ENCODE data around the gene PEBP1.
A peak's percentile ranks its signal among the peaks of the same experiment; 100 is the strongest.

Gene PEBP1

DNA sequence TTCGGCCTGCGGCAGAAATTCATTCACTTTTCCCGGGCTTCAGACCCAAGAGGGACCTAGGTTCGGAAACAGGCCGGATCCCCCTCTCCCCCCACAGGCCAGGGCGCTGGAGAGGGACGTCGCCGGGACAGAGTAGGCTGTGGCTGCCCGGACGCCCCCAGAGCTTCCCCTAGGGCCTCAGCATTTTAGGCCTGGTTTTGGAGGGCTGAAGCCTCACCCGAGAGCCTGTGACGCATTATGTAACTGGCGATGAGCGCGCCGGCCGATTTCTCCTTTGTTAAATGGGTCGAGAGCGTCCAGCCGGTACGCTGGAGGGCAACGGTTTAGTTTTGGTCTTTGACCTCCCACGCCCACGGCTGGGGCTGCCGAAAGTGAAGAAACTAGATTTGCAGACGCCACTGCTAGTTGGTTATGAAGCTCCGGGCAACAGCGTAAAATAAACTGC is 657 bp downstream of the PEBP1 start:
- peak in 2 of 3 experiments; percentile 4 to 37 for DNase-seq (ENCODE audit: low read depth in 3 of 3)

DNA sequence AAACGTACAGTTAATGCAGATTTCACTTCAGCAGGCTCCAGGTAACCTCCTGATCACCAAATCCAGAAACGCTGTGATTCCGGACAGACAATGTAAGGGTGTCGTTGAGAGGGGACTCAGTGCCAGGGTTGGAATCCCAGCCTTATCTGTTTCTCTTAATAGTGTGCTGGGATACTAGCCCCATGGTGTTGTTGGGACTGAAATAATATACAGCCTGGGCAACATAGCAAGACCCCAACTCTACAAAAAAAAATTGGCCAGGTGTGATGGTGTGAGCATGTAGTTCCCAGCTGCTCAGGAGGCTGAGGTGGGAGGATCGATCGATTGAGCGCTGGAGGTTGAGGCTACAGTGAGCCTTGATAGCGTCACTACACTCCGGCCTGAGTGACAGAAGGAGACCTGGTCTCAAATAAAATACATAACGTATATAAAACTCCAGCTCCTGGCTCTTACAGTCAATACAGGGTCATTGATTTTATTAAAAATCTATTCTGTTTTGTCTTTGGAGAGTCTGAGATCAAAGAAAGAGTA is 1.3 kb downstream of the PEBP1 start:
- no peak for DNase-seq (ENCODE audit: low read depth in 3 of 3)

DNA sequence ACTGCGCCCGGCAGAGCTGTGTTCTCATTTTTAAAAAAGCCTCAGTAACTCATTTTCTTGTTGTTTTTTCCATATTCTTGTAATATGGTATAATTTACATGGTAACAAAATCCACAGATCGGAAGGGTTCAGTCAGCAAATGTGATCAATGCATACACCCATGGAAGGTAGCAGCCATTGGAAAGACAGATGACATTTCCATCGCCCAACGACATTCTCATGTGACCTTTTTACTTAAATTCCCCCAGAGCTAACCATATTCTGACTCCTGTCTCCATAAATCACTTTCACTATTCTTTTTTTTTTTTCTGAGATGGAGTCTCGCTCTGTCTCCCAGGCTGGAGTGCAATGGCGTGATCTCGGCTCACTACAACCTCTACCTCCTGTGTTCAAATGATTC is 4.9 kb downstream of the PEBP1 start:
- no peak for DNase-seq (ENCODE audit: low read depth in 3 of 3)

DNA sequence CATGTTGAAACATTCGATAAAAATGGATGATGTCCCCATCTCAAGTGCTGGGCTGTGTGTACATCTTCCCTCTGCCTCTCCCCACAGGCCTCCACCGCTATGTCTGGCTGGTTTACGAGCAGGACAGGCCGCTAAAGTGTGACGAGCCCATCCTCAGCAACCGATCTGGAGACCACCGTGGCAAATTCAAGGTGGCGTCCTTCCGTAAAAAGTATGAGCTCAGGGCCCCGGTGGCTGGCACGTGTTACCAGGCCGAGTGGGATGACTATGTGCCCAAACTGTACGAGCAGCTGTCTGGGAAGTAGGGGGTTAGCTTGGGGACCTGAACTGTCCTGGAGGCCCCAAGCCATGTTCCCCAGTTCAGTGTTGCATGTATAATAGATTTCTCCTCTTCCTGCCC is 8.6 kb downstream of the PEBP1 start:
- DNase-seq (ENCODE audit: low read depth in 3 of 3), result no peak

DNA sequence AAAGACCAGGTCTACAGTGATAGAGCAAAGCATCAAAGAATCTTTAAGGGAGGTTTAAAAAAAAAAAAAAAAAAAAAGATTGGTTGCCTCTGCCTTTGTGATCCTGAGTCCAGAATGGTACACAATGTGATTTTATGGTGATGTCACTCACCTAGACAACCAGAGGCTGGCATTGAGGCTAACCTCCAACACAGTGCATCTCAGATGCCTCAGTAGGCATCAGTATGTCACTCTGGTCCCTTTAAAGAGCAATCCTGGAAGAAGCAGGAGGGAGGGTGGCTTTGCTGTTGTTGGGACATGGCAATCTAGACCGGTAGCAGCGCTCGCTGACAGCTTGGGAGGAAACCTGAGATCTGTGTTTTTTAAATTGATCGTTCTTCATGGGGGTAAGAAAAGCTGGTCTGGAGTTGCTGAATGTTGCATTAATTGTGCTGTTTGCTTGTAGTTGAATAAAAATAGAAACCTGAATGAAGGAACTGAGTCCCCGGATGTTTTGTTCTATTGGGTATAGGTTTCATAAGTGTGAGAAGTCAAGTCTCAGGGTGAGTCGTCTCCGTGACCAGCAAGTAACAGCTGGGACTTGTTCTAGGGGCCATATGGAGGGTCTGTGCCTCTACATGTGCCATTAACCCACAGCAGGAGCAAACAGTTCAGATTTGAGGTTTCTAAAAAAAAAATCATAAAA is 9.3 kb downstream of the PEBP1 start:
- no peak for DNase-seq (ENCODE audit: low read depth in 3 of 3)

DNA sequence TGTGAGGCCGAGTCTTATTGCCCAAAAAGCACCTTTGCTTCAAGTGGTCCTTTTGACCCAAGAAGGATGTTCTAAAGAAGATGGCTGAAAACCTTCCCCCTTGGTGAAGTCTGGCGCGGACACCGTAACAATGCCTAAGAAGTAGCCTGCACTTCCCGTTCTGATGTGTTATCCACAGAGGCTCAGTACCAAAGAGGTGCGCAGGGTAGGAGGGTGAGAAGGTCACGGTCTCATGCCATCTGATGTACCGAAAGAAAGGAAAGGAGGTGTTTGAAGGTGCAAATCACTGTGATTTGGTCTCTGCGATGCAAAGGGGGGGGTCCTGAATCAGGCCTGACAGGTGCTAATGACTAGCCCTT is 9.9 kb downstream of the PEBP1 start:
- no peak for DNase-seq (ENCODE audit: low read depth in 3 of 3)

DNA sequence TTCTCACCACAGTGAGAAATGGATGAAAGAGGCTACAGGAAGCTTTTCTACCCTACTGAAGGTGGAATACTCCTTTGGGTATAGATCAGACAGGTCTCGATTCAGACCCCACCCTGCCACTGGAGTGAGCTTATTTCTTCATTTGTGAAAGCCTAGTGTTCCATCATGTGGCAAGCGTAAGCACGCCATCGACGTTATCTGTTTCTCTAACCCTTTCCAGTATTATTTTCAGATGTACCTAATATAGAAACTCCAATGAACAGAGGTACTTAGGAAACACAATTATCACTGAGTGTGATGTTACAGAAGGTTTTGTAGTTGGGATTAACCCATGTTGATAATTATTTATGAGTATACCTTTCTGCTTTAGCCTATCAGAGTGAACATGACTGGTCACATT is 12.4 kb downstream of the PEBP1 start:
- DNase-seq (ENCODE audit: low read depth in 3 of 3), result no peak

DNA sequence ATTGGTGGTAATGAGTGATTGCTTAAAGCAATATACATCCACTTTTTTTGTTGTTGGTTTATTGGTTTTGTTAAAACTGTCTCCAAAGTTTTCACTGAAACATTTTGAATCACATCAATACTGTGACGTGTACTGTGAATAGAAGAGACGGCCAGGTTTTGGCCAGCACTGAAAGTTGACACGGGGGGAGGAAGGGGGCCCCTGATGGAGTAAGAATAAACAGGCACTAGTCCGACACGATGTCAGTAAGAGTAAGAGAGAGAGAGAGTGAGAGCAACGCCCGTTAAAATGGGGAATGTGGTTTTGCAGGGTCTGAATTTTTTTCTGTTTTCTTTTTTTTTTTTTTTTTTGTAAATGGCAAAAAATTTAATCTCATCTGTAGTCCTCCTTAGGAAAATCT is 14.7 kb downstream of the PEBP1 start:
- no peak for DNase-seq (ENCODE audit: low read depth in 3 of 3)

DNA sequence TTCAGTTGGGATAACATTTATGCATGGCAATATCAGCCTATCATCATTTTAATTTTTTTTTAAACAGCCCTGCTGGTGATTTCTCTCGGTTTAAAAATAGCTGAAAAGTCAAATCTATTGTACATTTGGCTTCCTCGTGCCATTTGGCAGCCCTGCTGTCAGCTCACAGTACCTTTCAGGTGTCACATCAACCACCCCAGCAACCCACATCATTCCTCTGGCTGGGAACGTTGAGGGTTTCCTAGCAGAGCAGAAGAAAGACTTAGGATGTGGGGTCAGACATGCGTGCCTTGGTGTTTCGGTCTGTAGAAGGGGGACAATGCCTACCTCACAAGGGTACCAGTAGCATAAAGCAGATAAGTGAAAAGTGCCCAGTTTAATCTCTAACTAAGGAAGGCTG is 15.8 kb downstream of the PEBP1 start:
- no peak for DNase-seq (ENCODE audit: low read depth in 3 of 3)

DNA sequence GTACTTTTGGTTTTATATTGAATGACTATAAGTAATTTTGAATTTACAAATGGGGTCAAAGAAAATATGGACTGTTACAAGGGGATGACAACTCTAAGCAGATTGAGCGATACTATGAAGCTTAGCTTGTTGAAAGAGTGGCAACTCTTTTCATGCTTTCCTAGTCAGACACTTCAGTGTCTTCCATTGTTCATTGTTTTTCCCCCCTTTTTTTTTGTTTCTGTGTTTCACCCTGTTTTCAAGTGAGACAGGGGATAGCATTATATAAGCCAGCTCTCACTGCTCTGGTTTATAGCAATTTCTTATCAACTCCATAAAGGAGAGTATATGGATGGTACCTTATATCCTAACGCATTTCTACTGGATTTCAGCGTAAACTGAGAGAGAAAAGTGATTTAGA is 24.6 kb downstream of the PEBP1 start:
- DNase-seq (ENCODE audit: low read depth in 3 of 3), result no peak

DNA sequence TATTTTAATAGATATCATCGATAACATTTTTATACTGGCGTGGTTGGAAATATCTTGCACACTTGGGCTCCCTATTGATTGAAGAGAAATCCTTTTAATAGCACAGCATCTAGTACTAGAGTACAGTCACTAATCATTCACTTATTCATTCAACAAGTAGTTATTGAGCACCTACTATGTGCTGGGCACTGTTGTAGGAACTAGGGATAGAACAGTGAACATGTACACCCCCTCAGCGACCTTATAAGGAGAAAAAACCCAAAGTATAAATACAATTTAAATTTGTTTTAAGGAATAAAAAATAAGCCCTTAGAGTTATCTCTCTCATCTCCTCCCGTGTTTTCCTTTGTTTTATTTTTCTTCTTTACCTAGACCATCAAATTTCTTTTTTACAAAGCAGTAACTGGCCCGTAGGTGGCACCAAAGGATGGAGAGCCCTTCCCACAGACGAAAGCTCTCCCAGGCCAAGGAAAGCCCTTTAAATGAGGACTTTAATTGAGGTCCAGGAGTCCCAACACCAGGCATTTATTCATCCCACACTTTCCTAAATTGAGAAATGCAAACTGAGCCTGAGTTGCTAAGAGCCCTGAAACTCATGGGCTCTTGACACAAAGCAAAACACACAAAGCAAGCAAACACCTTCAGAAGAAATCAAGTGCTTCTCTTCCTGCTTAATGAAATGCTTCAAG is 29.0 kb downstream of the PEBP1 start:
- no peak for DNase-seq (ENCODE audit: low read depth in 3 of 3)

DNA sequence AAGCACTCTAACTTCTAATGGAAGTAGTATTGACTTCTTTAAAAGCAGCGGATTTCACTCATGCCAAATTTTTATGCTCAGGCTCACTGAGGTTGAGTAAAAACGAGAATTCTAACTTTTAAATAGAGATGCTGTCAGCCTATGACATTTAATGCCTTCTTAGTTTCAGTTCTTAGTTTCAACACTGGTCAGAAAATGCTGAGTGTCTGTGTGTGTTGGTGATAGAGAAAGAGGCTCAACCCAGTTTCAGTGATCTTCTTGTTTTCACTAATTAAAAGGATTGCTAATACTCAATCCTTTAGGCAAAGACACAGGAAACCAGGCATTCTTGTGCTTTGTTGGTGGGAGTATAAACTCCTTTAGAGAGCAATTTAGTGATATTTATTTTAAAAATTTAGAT is 31.0 kb downstream of the PEBP1 start:
- no peak for DNase-seq (ENCODE audit: low read depth in 3 of 3)

DNA sequence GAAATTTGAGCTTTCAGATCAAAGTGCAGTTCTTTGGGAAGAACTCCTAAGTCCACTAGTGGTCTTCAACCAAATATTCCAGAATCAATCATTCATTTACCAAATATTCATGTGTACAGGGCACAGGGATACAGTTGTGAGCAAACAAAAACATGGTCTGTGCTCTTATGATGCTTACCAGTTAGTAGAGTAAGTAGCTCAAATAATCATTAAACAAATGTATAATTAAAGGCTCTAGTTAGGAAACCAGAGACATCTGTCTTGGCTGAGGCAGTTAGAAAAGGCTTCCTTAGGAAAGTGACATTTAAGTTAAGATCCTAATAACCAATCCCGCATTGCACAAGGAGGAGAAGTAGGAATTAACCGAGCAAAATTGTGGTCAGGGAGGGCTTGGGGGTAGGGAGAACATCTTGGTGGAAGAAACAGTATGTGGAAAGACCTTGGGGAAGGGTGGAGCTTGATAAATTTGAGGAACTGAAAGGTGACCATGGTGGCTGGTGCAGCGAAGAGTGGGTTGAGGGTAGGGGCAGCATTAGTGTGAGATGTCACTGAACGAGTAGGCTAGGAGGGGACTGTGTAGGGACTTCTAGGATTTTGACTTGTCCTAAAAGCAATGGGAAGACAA is 40.0 kb downstream of the PEBP1 start:
- no peak for DNase-seq (ENCODE audit: low read depth in 3 of 3)

DNA sequence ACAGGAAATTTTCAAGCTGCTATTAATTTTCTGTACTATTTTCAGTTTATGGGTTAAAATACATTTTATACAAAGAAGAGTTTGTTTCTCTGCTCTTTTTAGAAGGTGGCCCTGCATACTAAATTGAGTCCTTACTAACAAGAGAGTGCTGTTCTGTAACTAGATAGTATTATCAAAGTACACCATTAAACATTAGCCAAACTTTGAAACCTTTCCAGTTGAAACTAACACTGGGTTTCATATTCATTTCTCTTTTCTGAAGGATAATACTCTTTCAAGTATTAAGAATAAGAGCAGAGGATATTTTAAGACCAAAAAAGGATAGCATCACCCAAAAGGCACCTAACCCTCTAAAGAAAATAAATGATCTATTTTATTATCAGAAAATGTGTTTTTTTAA is 47.2 kb downstream of the PEBP1 start:
- no peak for DNase-seq (ENCODE audit: low read depth in 3 of 3)

DNA sequence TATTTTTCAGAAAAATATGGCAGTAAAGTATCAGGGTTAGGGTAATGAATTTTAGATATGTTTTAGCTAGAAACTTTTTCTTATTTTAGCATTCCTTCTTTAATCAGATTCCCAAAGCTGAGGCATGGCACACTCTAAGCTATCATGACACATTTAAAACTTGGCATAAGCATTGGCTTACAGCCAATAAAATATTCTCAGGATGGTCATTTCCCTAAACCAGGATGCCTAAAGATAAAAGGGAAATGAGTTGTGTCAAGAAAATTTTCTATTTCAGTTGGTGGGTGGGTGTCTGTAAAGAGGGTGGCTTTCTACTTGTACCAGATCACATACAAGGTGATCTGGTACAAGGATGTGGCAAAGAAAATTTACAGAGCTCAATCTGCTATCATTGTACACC is 47.8 kb downstream of the PEBP1 start:
- DNase-seq (ENCODE audit: low read depth in 3 of 3), result no peak

DNA sequence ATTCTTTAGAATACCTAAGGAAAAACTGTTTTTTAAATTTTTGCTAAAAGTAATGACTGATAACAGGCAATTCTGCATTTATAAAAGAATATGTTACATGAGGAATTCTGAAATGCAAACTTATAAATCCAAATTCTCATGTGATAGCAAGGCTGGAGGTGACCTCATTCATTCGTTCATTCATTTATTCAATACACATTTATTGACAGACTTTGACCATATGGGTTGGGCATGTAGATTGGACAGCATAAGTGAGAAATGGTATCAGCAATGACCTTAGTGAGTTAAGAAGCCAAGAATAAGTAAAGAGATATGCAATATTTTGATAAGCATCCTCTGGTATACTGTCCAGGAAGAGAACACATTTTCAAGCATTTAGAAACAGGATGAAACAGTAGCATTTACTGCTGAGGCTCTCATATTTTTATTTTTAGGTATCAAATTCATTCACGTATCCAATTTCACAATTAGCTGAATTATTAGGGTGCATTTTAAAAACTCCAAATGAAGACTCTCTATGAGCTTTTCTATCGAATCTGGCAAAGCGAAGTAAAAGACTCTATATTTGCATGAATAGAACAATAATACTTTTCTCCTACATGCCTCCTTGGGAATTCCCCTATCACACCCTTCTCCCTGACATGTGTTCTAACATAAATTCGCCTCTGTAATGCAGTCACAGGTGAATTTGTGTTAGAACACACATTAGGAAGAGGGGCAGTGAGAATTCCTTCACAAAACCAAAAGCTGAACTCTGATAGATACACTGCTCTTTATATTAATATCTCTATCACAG is 49.9 kb downstream of the PEBP1 start:
- DNase-seq (ENCODE audit: low read depth in 3 of 3), result no peak

DNA sequence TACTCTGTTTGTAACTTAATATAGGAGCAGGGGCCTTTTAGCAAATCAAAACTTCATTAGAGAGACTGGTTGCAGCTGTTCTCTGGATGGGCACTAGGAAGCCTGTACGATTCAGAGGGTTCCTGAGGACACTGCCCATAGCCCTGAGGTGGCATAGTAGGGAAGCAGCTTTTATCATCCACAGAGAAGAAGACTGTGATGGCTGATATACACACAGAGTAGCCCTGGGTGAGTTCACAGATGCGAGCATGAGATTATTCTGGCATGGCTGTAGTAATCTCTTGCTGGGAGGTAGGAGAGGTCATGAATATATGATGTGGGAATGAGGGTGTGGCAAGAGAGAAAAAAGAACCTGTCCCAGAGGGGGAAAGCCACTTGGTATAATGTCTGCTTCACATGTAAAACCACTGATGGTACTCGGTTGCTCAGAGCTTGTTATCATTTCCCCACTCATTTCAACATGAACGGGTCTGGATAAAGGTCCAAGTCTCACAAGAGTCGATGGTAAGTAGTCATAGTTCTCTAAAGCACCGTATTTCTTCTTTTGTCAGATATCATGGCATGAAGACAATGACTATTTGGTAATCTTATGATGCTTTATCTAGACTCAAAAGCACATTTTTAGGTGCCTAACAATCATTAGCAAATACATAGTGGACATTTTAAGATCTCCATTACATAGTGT is 52.0 kb downstream of the PEBP1 start:
- DNase-seq (ENCODE audit: low read depth in 3 of 3), result no peak

DNA sequence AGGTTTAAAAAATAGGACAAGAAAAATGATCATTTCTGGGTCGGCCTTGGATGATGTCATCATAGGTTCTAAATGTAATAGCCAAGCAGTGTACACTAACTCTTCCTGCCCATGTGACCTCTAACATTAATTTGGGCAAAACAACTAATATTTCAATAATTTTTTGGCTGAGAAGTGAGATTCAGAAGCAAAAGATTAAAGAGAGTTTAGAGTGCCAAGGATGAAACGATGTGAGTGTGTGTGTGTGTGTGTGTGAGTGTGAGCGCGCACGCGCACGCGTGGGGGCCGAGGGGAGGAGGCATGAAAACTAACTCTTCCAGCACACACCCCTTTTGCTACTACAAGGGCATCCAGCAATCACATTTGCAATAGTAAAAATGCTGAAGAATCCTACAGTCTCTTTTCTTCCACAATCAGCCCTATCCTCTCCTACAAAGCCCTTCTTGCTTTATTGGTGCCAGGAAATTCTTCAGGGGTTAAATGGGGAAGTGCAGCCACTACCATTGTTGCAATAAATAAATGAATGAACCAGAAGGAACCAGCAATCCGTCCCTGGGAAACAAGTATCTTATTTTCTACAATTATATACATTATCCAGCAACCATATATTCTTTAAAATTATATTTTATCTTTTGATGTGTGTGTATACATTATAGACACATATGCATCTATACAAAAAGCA is 52.9 kb downstream of the PEBP1 start:
- DNase-seq (ENCODE audit: low read depth in 3 of 3), result no peak

DNA sequence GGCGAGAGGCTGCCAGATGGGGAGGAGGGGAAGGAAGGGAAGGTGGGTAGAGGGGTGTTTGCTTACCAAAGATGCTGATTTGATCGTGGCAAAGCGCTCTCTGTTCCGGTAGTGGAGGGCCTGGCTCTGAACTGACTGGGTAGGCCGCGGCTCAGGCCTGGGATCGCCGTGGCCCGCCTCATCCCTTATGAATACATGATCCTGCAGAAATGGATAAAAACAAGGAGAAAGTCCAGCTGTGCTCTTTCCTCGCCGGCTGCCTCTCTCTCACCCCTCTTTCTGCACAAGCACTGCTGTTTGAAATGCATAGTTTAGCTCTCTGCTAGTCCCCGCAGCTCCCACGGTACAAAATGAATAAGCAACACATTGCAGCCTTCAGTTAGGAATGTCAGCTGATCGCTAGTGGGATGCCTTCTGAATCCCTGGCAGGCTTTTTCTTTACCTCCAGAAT is 53.8 kb downstream of the PEBP1 start:
- no peak for DNase-seq (ENCODE audit: low read depth in 3 of 3)

DNA sequence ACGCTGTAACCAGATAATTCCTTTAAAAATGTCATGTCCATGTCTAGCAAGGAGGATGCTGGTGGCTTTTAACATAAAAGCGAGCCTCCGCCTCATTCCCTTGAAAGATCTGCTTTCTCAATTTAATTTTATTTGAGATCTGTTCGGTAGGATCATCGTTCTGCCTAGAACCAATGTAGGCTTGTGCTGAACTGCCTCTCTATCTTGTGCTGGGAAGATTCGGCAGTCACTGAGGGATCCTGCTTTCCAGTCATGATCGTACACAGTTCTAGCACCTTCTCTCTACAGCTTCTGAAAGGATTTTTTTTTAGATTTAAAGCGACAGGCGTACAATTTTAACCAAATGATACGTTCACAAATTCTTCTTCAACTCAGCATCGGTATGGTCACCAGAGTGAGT is 54.3 kb downstream of the PEBP1 start:
- no peak for DNase-seq (ENCODE audit: low read depth in 3 of 3)

DNA sequence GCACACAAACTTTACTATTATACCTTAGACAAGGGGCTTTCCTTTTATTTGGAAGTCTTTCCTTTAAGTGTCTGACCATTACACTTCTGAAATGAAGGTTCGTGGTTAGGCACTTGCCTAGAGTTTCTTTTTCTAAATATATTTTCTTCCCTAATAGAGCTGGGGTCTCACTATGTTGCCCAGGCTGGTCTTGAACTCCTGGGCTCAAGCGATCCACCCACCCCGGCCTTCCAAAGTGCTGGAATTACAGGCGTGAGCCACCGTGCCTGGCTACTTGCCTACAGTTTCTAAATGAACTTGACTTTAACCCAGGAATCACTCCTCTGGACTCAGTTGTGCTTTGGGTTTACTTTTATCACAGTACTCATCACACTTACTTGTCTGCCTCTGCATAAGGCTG is 57.6 kb downstream of the PEBP1 start:
- no peak for DNase-seq (ENCODE audit: low read depth in 3 of 3)
